Activated T-cell treated with anti-CD3 and anti-CD28 coated beads, Interleukin-2, amount 50 U/mL, for 48 hours (primary cell): Measurements from ENCODE around the gene WHAMM.
A peak's percentile ranks its signal among the peaks of the same experiment; 100 is the strongest.
"Not testable (repeated sequence)": the region's sequence is repeated elsewhere in the genome, so short reads cannot be mapped to it uniquely, and the experiment has no call there.

Source experiments
- DNase-seq, 2 experiments: peaks; one replicate each; pipeline ENCODE4 v3.0.0-alpha.2; 2020

The WHAMM gene

GRCh38 chr15:82809308-82810060 lies at the start of gene WHAMM:
Gene WHAMM, plus strand, starts transcription at chr15:82809628. Its CDS starts 99 bp downstream, at chr15:82809727.
- peak; percentile 96 for DNase-seq

- DNase-seq: no peak
Observed at GRCh38 chr15:82763361-82764116, 45.9 kb upstream of the WHAMM start.

GRCh38 chr15:82764117-82764490 lies 45.3 kb upstream of the WHAMM start:
- no peak for DNase-seq

- no peak for DNase-seq
Observed at GRCh38 chr15:82764740-82765139, 44.7 kb upstream of the WHAMM start.

GRCh38 chr15:82766201-82766600 lies 43.2 kb upstream of the WHAMM start:
- not testable (repeated sequence) for DNase-seq

GRCh38 chr15:82767163-82767829 lies 42.1 kb upstream of the WHAMM start:
- no peak for DNase-seq

- DNase-seq: no peak
Observed at GRCh38 chr15:82768414-82769054, 40.9 kb upstream of the WHAMM start.

- DNase-seq: no peak
Observed at GRCh38 chr15:82771789-82772607, 37.4 kb upstream of the WHAMM start.

- no peak for DNase-seq
Observed at GRCh38 chr15:82774496-82774895, 34.9 kb upstream of the WHAMM start.

GRCh38 chr15:82778755-82779154 lies 30.7 kb upstream of the WHAMM start:
- no peak for DNase-seq

GRCh38 chr15:82781349-82781748 lies 28.1 kb upstream of the WHAMM start:
- DNase-seq: no peak

GRCh38 chr15:82788496-82788895 lies 20.9 kb upstream of the WHAMM start:
- no peak for DNase-seq

- no peak for DNase-seq
Observed at GRCh38 chr15:82789491-82789890, 19.9 kb upstream of the WHAMM start.

GRCh38 chr15:82790321-82790720 lies 19.1 kb upstream of the WHAMM start:
- no peak for DNase-seq

- no peak for DNase-seq
Observed at GRCh38 chr15:82792068-82792467, 17.4 kb upstream of the WHAMM start.

- DNase-seq: no peak
Observed at GRCh38 chr15:82793737-82794136, 15.7 kb upstream of the WHAMM start.

GRCh38 chr15:82798104-82798503 lies 11.3 kb upstream of the WHAMM start:
- no peak for DNase-seq

- no peak for DNase-seq
Observed at GRCh38 chr15:82798531-82799166, 10.8 kb upstream of the WHAMM start.

GRCh38 chr15:82799183-82799841 lies 10.1 kb upstream of the WHAMM start:
- no peak for DNase-seq

GRCh38 chr15:82802497-82802896 lies 6.9 kb upstream of the WHAMM start:
- no peak for DNase-seq
